Caco-2 (cell line): ENCODE data around the gene PCDH15. TPM values are rescaled to one million over a fixed set of nuclear protein-coding genes. Genes with fewer than 3 reads are reported as not detected.

Experiments used
- BruUV-seq: library from RNA; stranded (reverse); fragments of 400-500 nt; replicated peaks from 2 replicates; lab custom pipeline; 2021; lab: Mats Ljungman, UMichigan
- CTCF ChIA-PET: fragments of 300-600 bp; sonication (Branson Sonifier 250); formaldehyde crosslinking; loops from one replicate; lab custom pipeline; 2022; ENCODE audit warnings: antibody characterized with exemption; lab: Charles Lee
- POLR2A ChIA-PET: fragments of 300-600 bp; sonication (Branson Sonifier 250); formaldehyde crosslinking; loops from one replicate; lab custom pipeline; 2022; ENCODE audit warnings: antibody characterized with exemption; lab: Charles Lee
- DNase-seq, 2 experiments: peaks; one replicate each; pipeline versions ENCODE4 v3.0.0 to v3.0.0-alpha.2; 2020 to 2022
- H3K27me3 ChIP-seq: replicated peaks from 2 replicates; pipeline ENCODE4 v1.6.0; 2011; ENCODE audit warnings: low read length; ENCODE audit not compliant: control insufficient read depth, insufficient read depth
- H3K36me3 ChIP-seq: 2 replicates; pipeline ENCODE4 v1.5.1; 2011; ENCODE audit warnings: low read length; ENCODE audit not compliant: control insufficient read depth, insufficient read depth
- H3K4me1 ChIP-seq: fragments of 250-450 bp; sonication (Bioruptor Pico); 2 replicates; pipeline ENCODE4 v1.5.1; 2020; ENCODE audit warnings: mild to moderate bottlenecking
- H3K4me3 ChIP-seq: 2 replicates; pipeline ENCODE4 v1.5.1; 2011; ENCODE audit warnings: low read depth, mild to moderate bottlenecking, control low read depth, low read length
- H3K9me3 ChIP-seq: fragments of 250-450 bp; sonication (Bioruptor Pico); 2 replicates; pipeline ENCODE4 v1.5.1; 2020; ENCODE audit warnings: mild to moderate bottlenecking, moderate library complexity
- H3K27ac Mint-ChIP-seq: one replicate; pipeline ENCODE4 v1.8.0; 2022; ENCODE audit warnings: mixed read lengths; ENCODE audit not compliant: unreplicated experiment
- H3K27me3 Mint-ChIP-seq: one replicate; pipeline ENCODE4 v1.8.0; 2022; ENCODE audit warnings: mixed read lengths; ENCODE audit not compliant: insufficient read depth, unreplicated experiment
- H3K36me3 Mint-ChIP-seq: one replicate; pipeline ENCODE4 v1.8.0; 2022; ENCODE audit warnings: mild to moderate bottlenecking, mixed read lengths; ENCODE audit not compliant: insufficient read depth, unreplicated experiment
- H3K4me1 Mint-ChIP-seq: one replicate; pipeline ENCODE4 v1.8.0; 2022; ENCODE audit warnings: low read depth, mixed read lengths; ENCODE audit not compliant: unreplicated experiment
- H3K4me3 Mint-ChIP-seq: one replicate; pipeline ENCODE4 v1.8.0; 2022; ENCODE audit warnings: mild to moderate bottlenecking, moderate library complexity, mixed read lengths; ENCODE audit not compliant: unreplicated experiment
- H3K9me3 Mint-ChIP-seq: one replicate; pipeline ENCODE4 v1.8.0; 2022; ENCODE audit warnings: mixed read lengths; ENCODE audit not compliant: unreplicated experiment
- intact Hi-C: fragments of 100-400 bp; cut with micrococcal nuclease; formaldehyde crosslinking; loops from one replicate; pipeline ENCODE4 v1.10.0; 2022; ENCODE audit not compliant: unreplicated experiment
- total RNA-seq: library from RNA; stranded (reverse); gene quantifications from 2 replicates; pipeline ENCODE4 v1.2.3, GENCODE V29; 2022
- TF ChIP-seq, protein P1 (sequence below), 2 experiments: fragments of 200-600 bp in 1 of 2; IDR thresholded peaks; 1 replicate in 1 of 2; 2 replicates in 1 of 2; pipeline versions ENCODE4 v1.5.1 to v1.8.0; 2011 to 2022; ENCODE audit warnings: antibody characterized with exemption in 1 of 2, control low read depth in 1 of 2, inconsistent platforms in 1 of 2, low read depth in 1 of 2, low read length in 1 of 2, mild to moderate bottlenecking in 1 of 2, moderate library complexity in 1 of 2; ENCODE audit not compliant: insufficient read depth in 1 of 2, severe bottlenecking in 1 of 2, unreplicated experiment in 1 of 2

Gene PCDH15
- total RNA-seq, 1 experiment from 2014 or later = 0.02 TPM

DNA sequence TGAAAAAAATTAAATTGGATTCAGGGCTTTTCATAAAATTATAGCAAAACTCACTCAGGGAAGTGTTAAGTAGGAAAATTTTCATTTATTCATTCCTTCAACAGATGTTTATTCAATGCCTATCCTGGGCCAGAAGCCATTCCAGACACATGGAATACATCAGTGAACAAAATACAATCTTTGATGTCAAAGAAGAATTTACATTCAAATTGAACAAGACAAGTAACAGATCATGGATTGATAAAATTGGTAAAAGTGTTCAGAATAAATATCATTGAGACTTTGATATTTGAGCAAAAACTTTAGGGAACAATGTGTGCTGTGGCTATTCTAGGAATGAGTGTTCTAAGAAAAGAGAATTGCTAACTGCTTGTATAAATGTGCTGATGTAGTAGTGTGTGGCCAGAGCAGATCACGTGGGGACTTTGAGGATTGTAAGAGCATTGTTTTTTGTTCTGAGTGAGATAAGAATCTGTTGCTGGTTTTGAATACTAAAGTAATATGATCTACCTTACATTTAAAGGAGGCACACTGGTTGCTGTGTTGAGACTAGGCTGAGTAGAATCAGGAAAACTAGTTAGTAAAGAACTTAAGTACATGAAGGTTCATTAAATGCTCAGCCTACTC lies 957.2 kb downstream of the PCDH15 start:
- ChIA-PET POLR2A (no interaction called here), CTCF (no interaction called here)
- Histone ChIP-seq H3K27me3 (no peaks in the 10 kb centered on the region), H3K36me3 (no peaks in the 10 kb centered on the region), H3K4me1 (no peaks in the 10 kb centered on the region), H3K4me3 (no peak overlapping the region), H3K9me3 (no peaks in the 10 kb centered on the region)
- BruUV-seq = no TSS peak
- H3K27me3 Mint-ChIP-seq = no peaks in the 10 kb centered on the region
- DNase-seq = no peak
- TF ChIP-seq, protein P1, sequence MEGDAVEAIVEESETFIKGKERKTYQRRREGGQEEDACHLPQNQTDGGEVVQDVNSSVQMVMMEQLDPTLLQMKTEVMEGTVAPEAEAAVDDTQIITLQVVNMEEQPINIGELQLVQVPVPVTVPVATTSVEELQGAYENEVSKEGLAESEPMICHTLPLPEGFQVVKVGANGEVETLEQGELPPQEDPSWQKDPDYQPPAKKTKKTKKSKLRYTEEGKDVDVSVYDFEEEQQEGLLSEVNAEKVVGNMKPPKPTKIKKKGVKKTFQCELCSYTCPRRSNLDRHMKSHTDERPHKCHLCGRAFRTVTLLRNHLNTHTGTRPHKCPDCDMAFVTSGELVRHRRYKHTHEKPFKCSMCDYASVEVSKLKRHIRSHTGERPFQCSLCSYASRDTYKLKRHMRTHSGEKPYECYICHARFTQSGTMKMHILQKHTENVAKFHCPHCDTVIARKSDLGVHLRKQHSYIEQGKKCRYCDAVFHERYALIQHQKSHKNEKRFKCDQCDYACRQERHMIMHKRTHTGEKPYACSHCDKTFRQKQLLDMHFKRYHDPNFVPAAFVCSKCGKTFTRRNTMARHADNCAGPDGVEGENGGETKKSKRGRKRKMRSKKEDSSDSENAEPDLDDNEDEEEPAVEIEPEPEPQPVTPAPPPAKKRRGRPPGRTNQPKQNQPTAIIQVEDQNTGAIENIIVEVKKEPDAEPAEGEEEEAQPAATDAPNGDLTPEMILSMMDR (IDR thresholded peaks at IDR 0.05; ENCODE audit: insufficient read depth in 1 of 2, low read depth in 1 of 2, low read length in 1 of 2, severe bottlenecking in 1 of 2, unreplicated experiment in 1 of 2) = no peak
- no peaks in the 10 kb centered on the region for H3K9me3 Mint-ChIP-seq
- no peak overlapping the region for H3K4me3 Mint-ChIP-seq
- intact Hi-C loops = no loop called here
- H3K27ac Mint-ChIP-seq = no peak overlapping the region
- no peaks in the 10 kb centered on the region for H3K4me1 Mint-ChIP-seq
- no peaks in the 10 kb centered on the region for H3K36me3 Mint-ChIP-seq

DNA sequence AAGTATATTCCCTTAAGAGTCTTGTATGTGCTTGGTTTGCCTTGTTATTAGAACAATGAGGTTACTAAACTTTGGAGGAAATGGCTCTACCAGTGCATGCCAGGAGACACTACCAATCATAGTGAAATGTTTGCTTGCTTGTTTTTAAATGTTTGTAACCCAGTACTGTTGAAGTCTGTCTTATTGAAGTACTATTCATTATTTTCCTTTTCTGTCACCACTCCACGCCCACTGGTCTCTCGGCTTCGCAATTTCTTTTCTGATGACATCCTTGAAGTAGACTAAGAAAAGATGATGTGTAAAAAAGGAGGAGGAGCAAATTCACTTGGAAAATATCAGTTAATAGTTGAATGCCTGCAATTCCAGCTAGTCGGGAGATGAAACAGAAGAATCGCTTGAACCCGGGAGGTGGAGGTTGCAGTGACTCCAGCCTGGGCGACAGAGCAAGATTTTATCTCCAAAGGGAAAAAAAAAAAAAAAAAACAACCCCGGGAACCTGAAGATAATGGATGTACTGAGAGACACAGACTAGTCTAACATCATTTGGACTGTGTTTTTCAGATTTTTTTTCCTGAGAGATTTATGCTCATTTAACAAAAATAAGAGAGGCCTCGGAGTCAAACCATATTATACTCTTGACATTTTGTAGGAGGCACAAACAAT lies 959.4 kb downstream of the PCDH15 start:
- Histone ChIP-seq H3K9me3 (no peaks in the 10 kb centered on the region), H3K27me3 (no peaks in the 10 kb centered on the region), H3K4me1 (no peaks in the 10 kb centered on the region), H3K36me3 (no peaks in the 10 kb centered on the region), H3K4me3 (no peak overlapping the region)
- BruUV-seq = no TSS peak
- Mint-ChIP-seq H3K4me3 (no peak overlapping the region), H3K9me3 (no peaks in the 10 kb centered on the region), H3K4me1 (no peaks in the 10 kb centered on the region), H3K36me3 (no peaks in the 10 kb centered on the region), H3K27ac (no peak overlapping the region), H3K27me3 (no peaks in the 10 kb centered on the region)
- ChIA-PET CTCF (no interaction called here), POLR2A (no interaction called here)
- intact Hi-C loops = no loop called here
- TF ChIP-seq, protein P1 (IDR thresholded peaks at IDR 0.05; ENCODE audit: insufficient read depth in 1 of 2, low read depth in 1 of 2, low read length in 1 of 2, severe bottlenecking in 1 of 2, unreplicated experiment in 1 of 2) = no peak
- no peak for DNase-seq

DNA sequence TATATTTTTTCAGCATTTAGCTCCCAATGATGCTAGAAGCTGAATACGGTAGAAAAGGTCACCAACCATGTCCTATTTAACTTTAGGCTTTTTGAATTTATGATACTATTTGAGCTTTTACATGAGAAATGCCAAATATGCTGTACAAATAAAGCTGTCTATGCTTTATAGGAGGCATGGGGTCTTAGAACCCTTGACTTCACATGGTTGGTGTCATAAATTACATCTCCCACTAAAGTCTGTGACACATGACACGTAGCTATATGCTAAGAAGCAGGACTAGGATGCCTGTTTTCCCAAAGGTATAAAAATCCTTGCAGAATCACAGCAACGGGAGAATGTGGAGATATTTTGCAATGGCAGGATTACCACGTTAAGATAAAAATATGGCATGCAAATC lies 960.4 kb downstream of the PCDH15 start:
- no peak overlapping the region for H3K4me3 Mint-ChIP-seq
- H3K36me3 ChIP-seq = no peaks in the 10 kb centered on the region
- DNase-seq = no peak
- no peaks in the 10 kb centered on the region for H3K4me1 Mint-ChIP-seq
- ChIA-PET POLR2A (no interaction called here), CTCF (interaction anchor here (0.8 to 1.0 kb wide), 2 partner anchors 562 to 957 kb away, joined by 3 read pairs; no protein-coding TSS in a partner anchor)
- H3K9me3 ChIP-seq = no peaks in the 10 kb centered on the region
- no peak overlapping the region for H3K27ac Mint-ChIP-seq
- no peaks in the 10 kb centered on the region for H3K36me3 Mint-ChIP-seq
- H3K27me3 Mint-ChIP-seq = no peaks in the 10 kb centered on the region
- no peaks in the 10 kb centered on the region for H3K9me3 Mint-ChIP-seq
- intact Hi-C loops = no loop called here
- no peaks in the 10 kb centered on the region for H3K4me1 ChIP-seq
- no TSS peak for BruUV-seq
- TF ChIP-seq, protein P1 (IDR thresholded peaks at IDR 0.05; ENCODE audit: insufficient read depth in 1 of 2, low read depth in 1 of 2, low read length in 1 of 2, severe bottlenecking in 1 of 2, unreplicated experiment in 1 of 2) = no peak
- H3K4me3 ChIP-seq = no peak overlapping the region
- H3K27me3 ChIP-seq = no peaks in the 10 kb centered on the region
